LNCaP clone FGC (cell line): Measurements from ENCODE around the gene GFPT2.

Experiments
- DNase-seq: peaks from one replicate; pipeline ENCODE4 v3.0.0-alpha.2; 2011; ENCODE audit warnings: low read depth
- H3K4me3 ChIP-seq: 2 replicates; pipeline ENCODE4 v1.5.1; 2011; ENCODE audit warnings: mild to moderate bottlenecking, low read depth, low read length, control low read depth
- CTCF ChIP-seq: IDR thresholded peaks from 2 replicates; pipeline ENCODE4 v1.5.1; 2012; ENCODE audit warnings: mild to moderate bottlenecking; ENCODE audit not compliant: control insufficient read depth, insufficient read depth; ENCODE audit errors: extremely low read depth

GFPT2 gene

GRCh38 chr5:180364306-180364856 is 11.2 kb upstream of the GFPT2 start:
- TF ChIP-seq CTCF = no peak
- no peak overlapping the region for H3K4me3 ChIP-seq
- DNase-seq = no peak

- no peak overlapping the region for H3K4me3 ChIP-seq
- no peak for DNase-seq
- no peak for TF ChIP-seq CTCF
These were observed 7.2 kb upstream of the GFPT2 start for GRCh38 chr5:180360078-180360957.

- DNase-seq = no peak
- no peak overlapping the region for H3K4me3 ChIP-seq
- no peak for TF ChIP-seq CTCF
These were observed 5.6 kb upstream of the GFPT2 start for GRCh38 chr5:180358694-180359093.

GRCh38 chr5:180358179-180358578 is 5.0 kb upstream of the GFPT2 start:
- TF ChIP-seq CTCF = no peak
- no peak for DNase-seq
- no peak overlapping the region for H3K4me3 ChIP-seq

- DNase-seq = no peak
- no peak for TF ChIP-seq CTCF
- no peak overlapping the region for H3K4me3 ChIP-seq
These were observed 1.8 kb upstream of the GFPT2 start for GRCh38 chr5:180354966-180355365.

GRCh38 chr5:180353980-180354452 is 880 bp upstream of the GFPT2 start:
- peak overlapping the region; percentile 63 for H3K4me3 ChIP-seq
- no peak for DNase-seq

More at GRCh38 chr5:180353980-180354452, 880 bp upstream of the GFPT2 start:
- no peak for TF ChIP-seq CTCF
